Islet of Langerhans (tissue), 1 donor: ENCODE results near the gene MTA2.

Experiments
- FAIRE-seq: peaks from one replicate; lab custom pipeline; 2011; peaks lifted over from hg19 to GRCh38; lab: Jason Lieb, UNC

The MTA2 gene

GRCh38 chr11:62612366-62613290 lies 11.0 kb upstream of the MTA2 start, which contains the start of the genes EML3 and ROM1:
Gene EML3 (minus strand): TSS chr11:62612775. CDS start chr11:62612457, 318 bp downstream.
Gene ROM1 (plus strand): TSS chr11:62613257. CDS start chr11:62613282, 25 bp downstream.
- no peak for FAIRE-seq

- FAIRE-seq = no peak
These were observed 10.2 kb upstream of the MTA2 start for GRCh38 chr11:62611705-62612365.

- no peak for FAIRE-seq
These were observed 9.4 kb upstream of the MTA2 start for GRCh38 chr11:62610814-62611704.

GRCh38 chr11:62610403-62610802 lies 8.7 kb upstream of the MTA2 start:
- no peak for FAIRE-seq

GRCh38 chr11:62608776-62609175 lies 7.1 kb upstream of the MTA2 start:
- FAIRE-seq = no peak

- FAIRE-seq = no peak
These were observed 6.0 kb upstream of the MTA2 start for GRCh38 chr11:62607714-62608113.

GRCh38 chr11:62605902-62606301 lies 4.2 kb upstream of the MTA2 start:
- FAIRE-seq = no peak

- no peak for FAIRE-seq
These were observed 3.8 kb upstream of the MTA2 start for GRCh38 chr11:62605467-62605866.

- FAIRE-seq = no peak
These were observed 2.9 kb upstream of the MTA2 start for GRCh38 chr11:62604460-62605120.

- FAIRE-seq = no peak
These were observed 2.2 kb upstream of the MTA2 start for GRCh38 chr11:62603776-62604299.

GRCh38 chr11:62603072-62603408 lies 1.4 kb upstream of the MTA2 start:
- FAIRE-seq = no peak

- FAIRE-seq = no peak
These were observed 741 bp upstream of the MTA2 start for GRCh38 chr11:62602141-62603071.

- no peak for FAIRE-seq
These were observed 618 bp downstream of the MTA2 start for GRCh38 chr11:62601122-62601371.

- no peak for FAIRE-seq
These were observed 1.1 kb downstream of the MTA2 start for GRCh38 chr11:62600367-62601121.

GRCh38 chr11:62599901-62600300 lies 1.8 kb downstream of the MTA2 start:
- no peak for FAIRE-seq

GRCh38 chr11:62599069-62599696 lies 2.5 kb downstream of the MTA2 start:
- no peak for FAIRE-seq

- FAIRE-seq = no peak
These were observed 6.5 kb downstream of the MTA2 start for GRCh38 chr11:62595124-62595523.

- FAIRE-seq = no peak
These were observed 8.1 kb downstream of the MTA2 start for GRCh38 chr11:62593434-62594044.

GRCh38 chr11:62592989-62593421 lies 8.7 kb downstream of the MTA2 start:
- FAIRE-seq = no peak
